T-helper 2 cell (primary cell): ENCODE data around the gene SLIT1.

Experiments
- DNase-seq, 5 experiments: peaks; one replicate each; pipeline versions ENCODE4 v3.0.0 to v3.0.0-alpha.2; 2012 to 2022

The SLIT1 gene

DNA sequence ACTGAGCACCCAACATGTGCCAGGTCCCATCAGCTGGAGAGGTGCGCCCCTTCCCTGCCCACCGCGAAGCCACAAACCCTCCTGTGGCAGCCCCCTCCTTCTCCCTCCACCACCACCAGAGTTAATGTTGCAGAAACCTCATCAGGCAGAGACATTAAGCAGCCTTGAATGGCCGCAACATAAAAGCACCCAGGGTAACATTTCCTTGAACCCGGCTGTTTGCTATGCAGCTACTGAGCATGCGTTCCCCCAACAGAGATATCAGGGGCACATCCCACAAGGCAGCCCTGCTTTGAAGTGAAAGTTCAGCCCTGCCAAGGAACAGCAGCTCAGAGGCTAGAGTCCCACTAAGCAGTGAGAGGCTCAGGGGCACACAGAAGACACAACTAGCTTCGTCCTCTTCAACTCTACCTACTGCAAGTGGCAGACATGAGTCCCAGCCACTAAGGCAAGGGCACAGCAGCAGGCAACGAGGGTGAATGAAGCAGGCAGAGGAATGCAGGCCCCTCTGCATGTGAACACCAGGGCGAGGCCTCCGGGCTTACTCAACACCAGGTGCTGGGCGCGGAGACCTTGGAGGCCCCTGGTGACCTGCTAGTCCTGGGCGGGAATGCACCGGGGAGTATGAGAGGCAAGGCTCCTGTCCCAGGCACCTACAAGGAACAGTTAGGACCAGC lies 107.4 kb downstream of the SLIT1 start:
- DNase-seq: no peak

DNA sequence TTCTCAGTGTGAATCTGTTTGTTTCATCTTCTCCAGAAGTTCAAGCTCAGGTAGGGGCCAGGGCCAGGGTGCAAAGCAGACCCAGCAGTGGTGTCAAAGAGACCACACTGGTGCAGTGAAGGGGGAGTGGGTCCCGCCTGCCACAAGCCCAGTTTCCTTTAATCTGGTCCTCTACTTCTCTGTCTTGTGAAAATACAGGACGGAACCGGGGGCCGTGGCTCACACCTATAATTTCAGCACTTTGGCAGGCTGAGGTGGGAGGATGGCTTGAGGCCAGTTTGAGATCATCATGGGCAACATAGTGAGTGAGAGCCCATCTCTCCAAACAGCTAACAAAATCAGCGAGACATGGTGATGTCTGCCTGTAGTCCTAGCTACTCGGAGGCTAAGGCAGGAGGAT lies 109.0 kb downstream of the SLIT1 start:
- no peak for DNase-seq

DNA sequence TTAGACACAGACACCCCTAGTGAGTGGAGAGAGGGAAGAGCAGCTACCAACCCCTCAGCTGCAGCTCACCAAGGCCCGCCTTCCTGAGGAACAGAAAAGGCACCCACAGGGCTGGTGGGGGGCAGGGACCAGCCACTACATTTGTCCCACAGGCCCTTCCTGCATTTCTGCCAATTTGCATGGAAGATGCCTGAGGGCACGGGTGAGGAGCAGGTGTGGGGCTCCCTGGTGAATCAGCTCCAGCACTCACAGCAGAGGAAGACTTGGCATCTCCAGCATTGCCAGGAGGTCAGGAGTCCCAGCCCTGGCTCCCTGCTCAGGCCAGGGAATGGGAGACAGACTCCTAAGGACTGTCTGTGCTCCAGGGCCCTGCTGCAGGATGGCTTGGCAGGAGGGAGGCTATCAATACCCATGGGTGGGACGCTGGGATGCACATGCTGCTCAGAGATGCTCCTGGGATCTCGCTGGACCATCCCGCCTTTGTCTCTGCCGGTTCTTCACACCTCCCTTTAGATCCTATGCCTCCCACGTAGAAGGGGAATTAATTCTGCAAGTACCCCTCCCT lies 109.7 kb downstream of the SLIT1 start:
- DNase-seq: no peak

DNA sequence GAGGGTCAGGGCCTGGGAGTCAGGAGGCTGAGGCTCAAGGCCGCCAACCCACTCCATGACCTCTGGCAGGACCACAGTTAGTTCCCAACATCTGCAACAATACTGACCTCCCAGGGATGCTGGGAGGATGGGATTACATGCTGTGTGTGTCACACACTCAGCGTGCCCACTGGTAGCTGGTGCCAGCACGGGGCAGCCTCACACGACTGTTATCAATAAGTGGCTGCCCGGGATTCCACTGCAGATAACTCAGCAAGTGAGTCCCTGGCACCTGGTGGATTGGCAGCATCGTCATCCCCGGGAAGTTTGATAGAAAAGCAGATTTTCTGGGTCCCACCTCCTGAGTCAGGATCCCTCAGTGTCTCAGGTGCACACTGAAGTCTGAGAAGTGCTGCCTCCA lies 110.3 kb downstream of the SLIT1 start:
- DNase-seq: no peak

DNA sequence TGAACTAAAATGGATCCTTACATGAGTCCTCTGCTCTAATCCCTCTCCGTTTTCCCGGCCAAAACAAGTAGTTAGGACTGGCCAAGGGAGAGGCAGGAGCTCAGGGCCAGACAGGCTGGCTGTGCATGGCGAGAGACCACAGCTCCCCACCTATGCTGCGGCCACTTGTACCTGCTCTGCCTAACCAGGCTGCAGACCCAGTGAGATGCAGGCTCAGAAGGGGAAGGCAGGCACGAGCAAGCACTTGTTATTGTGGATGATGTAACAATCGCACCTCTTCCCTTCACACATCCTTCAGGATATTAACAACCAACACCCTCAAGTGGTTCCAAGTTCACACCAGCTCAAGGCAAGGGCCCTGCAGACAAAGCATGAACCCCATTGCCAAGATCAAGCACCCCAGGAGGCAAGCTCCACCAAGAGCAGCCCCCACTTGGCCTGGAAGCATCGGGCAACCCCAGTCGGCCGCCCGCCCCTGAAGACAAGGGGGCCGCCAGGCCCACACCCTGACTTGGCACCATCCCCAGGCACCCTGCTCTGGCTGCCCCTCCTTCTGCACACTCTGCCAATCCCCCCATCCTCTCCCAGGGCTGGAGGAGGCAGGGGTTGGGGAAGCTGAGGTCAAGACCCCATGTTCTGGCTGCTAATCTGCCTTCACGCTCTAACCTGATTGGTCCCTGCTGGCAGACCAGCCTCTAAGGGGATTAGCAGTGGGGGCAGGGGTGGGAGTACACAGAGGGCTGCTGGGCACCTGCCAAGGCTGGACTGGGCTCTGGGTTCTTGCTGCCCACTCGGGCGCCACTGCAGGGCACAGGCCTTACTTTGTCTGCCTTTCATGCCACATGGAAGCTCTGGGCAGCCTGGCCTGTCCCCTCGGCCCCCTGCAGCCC lies 111.3 kb downstream of the SLIT1 start:
- DNase-seq: no peak

DNA sequence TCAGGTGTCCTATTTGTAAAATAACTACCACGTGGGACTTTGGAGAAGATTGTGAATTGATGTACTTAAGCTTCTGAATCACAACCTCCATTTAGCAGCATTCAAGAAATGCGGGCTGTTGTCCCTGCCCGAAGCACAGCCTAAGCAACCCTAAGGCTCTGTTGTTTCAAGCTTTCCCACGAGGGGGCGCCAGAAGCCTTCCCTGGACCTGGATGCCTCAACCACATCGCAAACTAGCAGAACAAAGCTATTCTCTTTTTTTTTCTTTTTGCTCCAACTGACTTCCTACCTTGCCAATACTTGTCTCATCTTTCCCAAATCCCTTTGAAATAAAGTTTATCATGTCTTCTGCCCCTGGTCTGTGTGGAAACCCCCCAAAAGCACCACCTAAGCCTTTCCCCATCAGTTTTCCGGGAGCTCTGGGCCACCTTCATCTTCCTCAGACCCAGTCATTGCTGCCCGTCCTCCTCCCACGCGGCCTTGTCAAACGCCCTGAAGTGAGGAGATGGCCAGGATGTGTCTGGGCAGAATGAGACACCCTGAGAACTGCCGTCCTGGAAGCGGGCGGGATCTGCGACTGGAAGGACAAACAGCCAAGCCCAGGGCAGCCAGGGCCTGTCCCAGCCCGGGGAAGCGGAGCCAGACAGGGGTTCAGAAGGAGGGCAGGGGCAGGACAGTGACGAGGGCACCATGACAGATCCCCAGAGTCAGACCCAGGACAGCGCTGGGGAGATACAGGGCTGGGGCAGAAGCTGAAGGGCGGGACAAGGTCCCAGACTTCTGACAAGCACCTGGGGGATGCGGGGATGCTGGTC lies 112.7 kb downstream of the SLIT1 start:
- DNase-seq: peak; percentile 48 to 74 (median 60)

DNA sequence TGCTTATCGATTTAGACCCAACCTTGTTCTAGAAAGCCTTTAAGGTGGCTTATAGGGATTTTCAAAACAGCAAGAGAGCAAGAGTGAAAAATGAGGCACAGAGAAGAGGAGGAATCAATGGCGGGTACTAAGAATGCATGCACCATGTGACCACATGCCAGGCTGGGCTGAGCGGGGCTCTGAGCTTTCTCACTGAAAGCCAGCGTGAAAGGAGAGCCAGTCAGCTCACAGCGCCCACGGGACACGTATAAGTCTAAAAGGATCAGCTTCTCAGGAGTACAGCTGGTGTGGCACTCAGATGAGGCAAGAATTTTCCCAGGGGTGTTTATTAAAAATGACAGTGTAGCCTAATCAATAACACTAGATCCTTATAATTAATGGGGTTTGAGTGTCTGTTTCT lies 114.3 kb downstream of the SLIT1 start:
- no peak for DNase-seq

DNA sequence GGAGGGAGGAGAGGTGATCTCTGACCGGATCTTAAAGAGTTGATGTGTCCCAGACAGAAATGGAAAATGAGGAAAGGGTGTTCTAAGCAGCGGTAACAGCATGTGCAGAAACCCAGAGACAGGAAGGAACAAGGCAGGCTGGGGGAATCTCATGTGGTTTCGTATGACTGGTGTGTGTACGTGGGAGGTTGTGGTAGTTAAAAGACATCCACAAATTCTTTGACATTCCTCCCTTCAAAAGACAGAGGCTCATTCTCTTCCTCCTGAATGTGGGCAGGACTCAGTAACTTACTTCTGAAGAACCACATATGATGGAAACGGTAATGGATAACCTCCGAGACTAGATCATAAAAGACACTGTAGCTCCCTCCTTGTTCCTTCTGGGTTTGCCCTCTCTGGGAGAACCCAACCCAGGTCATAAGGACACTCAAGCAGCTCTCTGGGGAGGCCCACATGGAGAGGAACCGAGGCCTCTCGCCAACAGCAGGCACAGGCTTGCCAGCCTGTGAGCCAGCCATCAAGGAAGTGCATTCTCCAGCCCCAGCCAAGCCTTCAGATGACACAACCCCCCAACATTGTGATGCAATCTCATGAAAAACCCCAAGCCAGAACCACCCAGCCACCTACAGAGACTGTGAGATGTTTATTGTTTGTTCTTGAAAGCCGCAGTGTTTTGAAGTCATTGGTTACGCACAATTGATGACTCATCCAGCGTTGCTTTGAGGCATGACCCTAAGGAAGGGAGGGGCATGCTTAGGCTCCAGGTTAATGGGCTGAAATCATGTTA lies 116.0 kb downstream of the SLIT1 start:
- DNase-seq: peak in 3 of 5 experiments; percentile 6 to 67 (median 38)

DNA sequence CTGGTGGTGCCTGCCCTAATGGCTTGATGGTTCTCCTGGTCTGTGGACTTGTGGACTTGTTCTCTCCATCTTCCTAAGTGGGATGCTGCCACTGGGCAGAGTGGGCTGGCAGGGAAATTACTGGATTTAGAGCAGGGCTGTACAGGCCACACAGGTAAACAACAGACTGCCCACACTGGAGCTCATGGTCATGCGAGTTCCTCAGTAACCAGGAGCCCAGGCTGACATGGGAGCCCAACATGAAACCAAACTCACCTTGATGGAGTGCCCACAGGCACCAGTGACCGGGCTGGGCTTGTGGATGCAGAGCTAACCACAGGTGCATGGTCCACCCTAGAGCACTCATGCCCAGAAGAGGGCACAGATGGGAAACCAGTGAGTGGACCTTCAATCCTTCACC lies 116.7 kb downstream of the SLIT1 start:
- no peak for DNase-seq

DNA sequence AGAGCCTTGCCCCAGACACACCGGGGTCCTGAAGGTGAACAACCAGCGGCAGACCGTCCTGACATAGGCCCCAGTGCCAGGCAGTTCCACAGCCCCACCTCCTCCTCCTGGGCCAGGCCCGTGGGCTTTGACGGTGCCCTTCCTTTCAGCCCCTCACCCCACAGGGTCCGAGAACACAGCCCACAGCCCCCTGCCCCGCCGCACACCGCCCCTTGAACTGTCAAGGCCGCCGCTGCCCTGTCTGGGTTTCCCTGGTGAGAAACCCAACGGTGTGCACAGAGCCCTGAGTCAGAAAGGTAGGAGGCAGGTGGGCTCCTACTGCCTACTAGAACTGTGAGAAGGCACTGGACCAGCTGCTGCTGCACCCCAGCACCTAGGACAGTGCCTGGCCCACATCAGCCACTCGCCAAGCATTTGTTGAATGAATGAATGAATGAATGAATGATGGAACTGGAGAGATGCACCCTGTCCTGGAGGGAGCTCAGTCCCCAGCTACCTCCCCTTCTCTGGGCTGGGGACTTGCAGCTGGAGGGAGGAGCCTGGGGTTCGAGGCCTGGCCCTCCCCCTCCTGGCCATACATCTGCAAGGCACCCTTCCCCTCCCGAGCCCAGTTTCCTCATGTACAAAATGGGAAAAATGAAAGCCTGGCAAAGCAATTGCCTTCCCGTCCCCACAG lies 117.9 kb downstream of the SLIT1 start:
- DNase-seq: no peak

DNA sequence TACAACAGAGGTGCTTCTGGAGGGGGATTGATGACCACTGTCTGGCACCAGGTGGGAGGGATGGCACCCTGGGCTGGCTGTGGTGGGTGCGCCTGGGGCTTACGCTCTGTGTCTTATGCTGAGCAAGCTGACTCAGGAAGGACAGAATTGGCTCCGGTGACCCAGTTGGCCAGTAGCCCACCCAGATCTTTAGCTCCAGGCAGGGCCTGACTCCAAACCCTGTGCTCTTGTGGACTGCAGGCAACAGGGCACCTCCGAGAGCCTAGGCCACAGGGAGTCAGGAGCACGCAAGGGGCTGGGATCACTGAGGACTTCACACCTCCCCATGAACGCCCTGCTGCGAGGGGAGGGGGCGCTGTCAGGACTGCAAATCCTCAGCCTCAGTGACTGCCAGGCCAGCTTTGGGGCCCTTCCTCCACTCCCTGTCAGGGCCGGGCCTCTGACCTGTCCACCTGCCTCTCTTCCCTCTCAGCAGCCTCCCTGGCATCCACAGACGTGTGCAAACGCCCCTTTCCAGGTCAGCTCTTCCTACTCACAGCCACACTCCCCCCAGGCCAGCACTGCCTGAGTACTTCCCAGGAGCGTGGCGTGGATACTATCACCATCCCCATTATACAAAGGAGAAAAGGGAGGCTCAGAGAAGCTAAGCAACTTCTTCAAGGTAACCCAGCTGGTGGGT lies 118.7 kb downstream of the SLIT1 start:
- no peak for DNase-seq

DNA sequence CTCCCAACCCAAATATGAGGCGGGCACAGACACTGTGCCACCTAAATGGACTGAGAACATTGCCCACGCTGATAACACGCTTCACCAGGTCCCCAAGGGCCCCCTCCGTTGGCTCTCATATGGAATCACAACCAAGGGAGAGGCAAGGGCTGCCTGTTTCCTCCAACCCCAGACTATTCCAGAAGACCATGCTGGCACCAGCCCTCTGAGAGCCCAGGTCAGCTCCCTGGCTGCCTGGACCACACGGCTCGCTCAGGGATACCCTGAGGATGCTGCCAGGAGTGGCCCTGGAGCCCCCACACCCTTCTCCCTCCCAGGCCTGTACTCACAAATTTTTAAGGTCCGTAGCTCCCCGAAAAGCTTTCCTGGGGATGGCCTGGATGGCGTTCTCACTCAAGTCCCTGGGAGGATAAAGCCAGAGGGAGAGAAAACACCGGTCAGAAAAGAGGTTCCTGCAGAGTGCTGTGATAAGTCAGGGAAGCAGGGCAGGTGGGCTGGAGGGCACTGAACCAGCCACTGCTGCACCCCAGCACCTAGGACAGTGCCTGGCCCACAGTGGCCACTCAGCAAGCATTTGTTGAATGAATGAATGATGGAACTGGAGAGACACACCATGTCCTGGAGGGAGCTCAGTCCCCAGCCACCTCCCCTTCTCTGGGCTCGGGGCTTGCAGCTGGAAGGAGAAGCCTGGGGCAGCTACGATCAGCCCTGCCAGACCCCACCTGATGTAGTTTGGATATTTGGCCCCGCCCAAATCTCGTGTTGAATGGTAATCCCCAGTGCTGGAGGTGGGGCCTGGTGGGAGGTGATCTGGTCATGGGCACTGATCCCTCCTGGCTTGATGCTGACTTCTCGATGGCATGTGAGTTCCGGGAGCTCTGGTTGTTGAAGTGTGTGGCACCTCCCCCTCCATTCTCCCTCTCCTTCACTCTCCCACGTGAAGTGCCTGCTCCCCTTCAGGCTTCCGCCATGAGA lies 119.8 kb downstream of the SLIT1 start:
- DNase-seq: no peak

DNA sequence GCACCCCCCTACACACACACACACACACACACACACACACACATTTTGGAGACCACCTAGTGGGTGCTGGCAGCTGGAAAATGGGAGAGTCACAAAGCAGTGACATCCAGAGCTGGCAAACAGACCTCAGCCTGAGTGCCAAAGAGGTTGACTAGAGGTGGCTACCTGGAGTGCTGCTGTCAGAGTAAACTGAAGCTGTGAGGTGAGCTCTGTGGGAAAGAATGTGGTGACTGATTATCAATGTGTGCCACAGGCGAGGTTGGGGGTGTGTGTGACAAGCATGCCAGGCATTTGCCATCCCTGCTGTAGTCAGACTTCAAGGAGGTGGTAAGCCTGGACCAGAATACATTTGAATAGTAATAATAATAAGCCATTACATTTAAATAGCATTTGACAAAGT lies 120.6 kb downstream of the SLIT1 start:
- DNase-seq: no peak

DNA sequence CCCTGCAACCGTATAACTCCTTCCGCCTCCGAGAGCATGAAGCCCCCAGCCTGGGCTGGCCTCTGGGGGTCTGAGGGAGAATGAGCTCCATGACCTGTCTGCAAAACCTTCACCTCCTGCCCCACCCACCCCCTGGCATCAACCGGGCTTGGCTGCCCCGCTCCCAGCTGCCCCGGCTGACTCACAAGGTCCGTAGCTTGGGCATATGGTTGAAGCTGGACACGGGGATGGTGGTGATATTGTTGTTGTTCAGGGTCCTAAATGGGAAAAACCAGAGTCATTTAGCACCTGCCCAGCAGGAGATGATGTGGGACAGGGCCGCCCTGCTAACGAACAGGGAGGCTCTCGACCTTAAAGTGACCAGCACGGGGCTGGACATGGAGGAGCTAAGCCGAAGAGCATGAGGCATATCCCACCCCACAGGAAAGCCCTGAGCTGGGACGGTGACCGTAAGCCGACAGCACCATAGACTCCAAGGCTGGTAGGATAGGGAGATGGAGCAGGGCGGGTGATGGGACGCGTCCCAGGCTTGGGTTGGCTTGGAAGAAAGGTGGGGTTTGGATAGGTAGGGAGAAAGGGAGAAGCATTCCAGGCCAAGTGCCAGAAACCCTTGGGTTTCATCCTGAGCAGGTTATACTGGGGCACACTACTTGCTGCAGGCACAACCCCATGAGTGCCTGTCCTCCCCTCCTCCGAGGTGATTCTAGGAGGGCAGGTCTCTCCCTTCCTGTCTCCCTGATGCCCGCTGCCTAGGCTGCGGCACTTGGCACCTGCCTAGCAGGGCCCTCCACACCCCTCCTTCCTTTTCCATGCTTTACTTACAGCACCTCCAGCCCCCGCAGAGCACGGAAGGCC lies 121.5 kb downstream of the SLIT1 start:
- no peak for DNase-seq

DNA sequence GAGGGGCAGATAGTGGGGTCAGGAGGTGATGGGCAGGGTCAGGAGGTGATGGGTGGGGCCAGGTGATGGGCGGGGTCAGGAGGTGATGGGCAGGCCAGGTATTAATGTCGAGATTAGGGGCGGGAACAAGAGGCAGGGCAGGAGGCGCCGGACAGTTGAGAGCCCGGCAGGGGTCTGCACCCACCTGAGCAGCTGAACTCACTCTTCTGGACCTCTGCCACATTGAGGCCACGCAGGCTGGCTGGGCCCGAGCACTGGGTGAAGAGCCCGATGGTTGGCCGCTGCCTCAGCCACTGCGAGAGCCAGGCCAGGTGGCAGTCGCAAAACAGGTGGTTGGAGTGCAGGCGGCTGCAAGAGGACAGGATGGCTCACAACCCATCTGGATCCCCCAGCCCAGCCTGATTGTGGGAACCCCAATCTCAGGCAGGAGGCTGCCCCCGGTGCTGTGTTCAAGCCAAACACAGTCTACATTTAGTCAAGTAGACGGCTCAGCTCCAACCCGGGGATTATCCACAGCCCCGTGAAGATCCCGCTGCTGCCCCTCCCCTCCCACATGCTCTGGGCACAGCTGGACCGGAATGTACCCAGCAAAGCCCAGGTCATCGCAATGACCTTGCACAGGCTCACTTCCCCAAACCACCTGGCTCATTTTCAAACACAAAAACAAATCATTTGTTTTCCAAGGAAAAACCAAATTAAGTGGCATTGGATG lies 122.3 kb downstream of the SLIT1 start:
- no peak for DNase-seq

DNA sequence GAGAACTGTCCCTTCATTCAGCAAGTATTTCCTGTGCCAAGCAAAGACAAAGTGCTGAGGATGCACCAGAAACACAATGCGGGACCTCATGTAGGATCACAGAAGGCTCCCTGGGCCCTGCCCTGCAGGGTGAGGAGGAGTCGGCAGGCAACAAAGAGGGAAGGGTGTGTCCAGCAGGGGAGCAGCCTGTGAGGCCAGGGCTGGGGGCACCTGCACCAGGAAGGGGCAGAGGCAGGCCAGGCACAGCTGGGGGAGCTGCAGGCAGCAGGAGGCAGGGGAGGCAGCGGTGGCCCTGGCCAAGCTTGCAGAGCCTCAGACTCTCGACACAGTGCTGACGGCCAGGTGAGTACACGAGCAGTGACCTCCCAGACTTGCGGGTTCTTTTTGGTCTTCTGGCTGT lies 123.3 kb downstream of the SLIT1 start:
- DNase-seq: no peak

DNA sequence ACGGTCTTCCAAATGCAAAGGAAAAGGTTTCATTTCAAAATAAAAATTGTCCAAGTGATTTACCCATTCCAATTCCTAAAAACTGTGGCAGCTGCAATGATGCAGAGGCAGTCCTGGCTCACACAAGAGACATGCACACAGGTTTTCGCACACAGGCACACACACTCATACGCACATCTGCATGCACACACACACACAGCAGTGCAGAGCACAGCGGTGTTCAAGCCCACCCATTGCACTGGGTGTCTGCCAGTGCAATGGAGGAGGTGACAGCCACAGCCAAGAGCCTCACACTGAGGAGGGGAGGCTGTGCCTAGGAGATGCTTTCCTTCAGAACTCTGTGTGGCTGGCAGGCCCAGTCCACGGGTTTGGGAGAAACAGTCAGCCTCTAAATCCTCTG lies 123.7 kb downstream of the SLIT1 start:
- DNase-seq: no peak

DNA sequence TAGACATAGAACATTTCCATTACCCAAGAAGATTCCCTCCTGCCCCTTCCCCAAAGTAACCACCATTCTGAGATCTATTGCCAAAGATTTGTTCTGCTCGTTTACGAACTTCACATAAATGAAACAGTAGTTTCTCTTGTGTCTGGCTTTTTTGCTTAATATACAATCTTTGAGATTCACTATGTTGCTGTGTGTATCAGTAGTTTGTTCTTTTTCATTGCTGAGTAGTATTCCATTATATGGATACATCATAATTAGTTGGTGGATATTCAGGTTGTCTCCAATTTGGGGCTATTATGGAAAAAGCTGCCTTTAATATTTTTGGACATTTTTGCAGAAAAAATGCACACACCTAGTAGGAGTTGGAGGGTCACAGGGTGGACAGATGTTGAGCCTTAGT lies 124.3 kb downstream of the SLIT1 start:
- DNase-seq: no peak
